Stomach (tissue), 9 donors: ENCODE data around the gene PTOV1. TPM values are rescaled to one million over a fixed set of nuclear protein-coding genes. Genes with fewer than 3 reads are reported as not detected.

Source experiments
- DNase-seq, 2 donors: peaks; one replicate each; pipeline versions ENCODE4 v3.0.0 to v3.0.0-alpha.2; 2013 to 2019
- H3K27ac ChIP-seq, 5 donors: fragments of 200-600 bp in 4 of 5; sonication (generic) in 4 of 5; one replicate each; pipeline ENCODE4 v1.5.1; 2013 to 2019; ENCODE audit warnings: mild to moderate bottlenecking in 1 of 5, moderate library complexity in 1 of 5
- H3K27me3 ChIP-seq, 3 donors: fragments of 200-600 bp; sonication (generic); one replicate each; pipeline ENCODE4 v1.5.1; 2017 to 2019; ENCODE audit warnings: mixed run types in 1 of 3
- H3K36me3 ChIP-seq, 4 donors: fragments of 200-600 bp; sonication (generic); 1 replicate in 3 of 4; 2 replicates in 1 of 4; pipeline ENCODE4 v1.5.1; 2016 to 2019
- H3K4me1 ChIP-seq, 4 donors: fragments of 200-600 bp; sonication (generic); one replicate each; pipeline ENCODE4 v1.5.1; 2016 to 2019
- H3K4me3 ChIP-seq, 4 donors: fragments of 200-600 bp; sonication (generic) in 3 of 4; one replicate each; pipeline ENCODE4 v1.5.1; 2016 to 2019; ENCODE audit warnings: mild to moderate bottlenecking in 1 of 4
- H3K9me3 ChIP-seq, 4 donors: fragments of 200-600 bp; sonication (generic); one replicate each; pipeline ENCODE4 v1.5.1; 2016 to 2019
- EP300 ChIP-seq: sonication (generic); formaldehyde crosslinking; IDR thresholded peaks from one replicate; pipeline ENCODE4 v1.6.1; 2017; ENCODE audit warnings: antibody characterized with exemption
- POLR2A ChIP-seq, 4 donors: fragments of 450-650 bp; IDR thresholded peaks; one replicate each; pipeline ENCODE4 v1.6.1; 2016; ENCODE audit warnings: antibody characterized with exemption in 4 of 4, control low read depth in 2 of 4, mild to moderate bottlenecking in 1 of 4, moderate library complexity in 1 of 4
- POLR2AphosphoS5 ChIP-seq, 3 donors: sonication (generic); formaldehyde crosslinking; IDR thresholded peaks; one replicate each; pipeline ENCODE4 v1.6.1; 2016; ENCODE audit warnings: antibody characterized with exemption in 3 of 3
- WGBS, 5 donors: extraction: QIAGEN DNeasy Blood & Tissue Kit in 3 of 5; methylation state at CpG; one replicate each; pipeline versions ENCODE4 v1.1.5 to v1.1.7; 2013 to 2018; 5-methylcytosine and 5-hydroxymethylcytosine counted together
- intact Hi-C: fragments of 100-400 bp; cut with DNase I; formaldehyde crosslinking; loops from one replicate; pipeline ENCODE4 v1.15.1; 2023; ENCODE audit warnings: low total_unique reads
- polyA plus RNA-seq, 3 donors: library from polyadenylated mRNA; stranded (reverse); fragments of 200-250 nt; gene quantifications; one replicate each; pipeline ENCODE4 v1.2.3, GENCODE V29; 2013
- total RNA-seq, 5 donors: library from RNA; depleted of rRNA; stranded (reverse); fragments of >200 nt; gene quantifications; one replicate each; pipeline versions ENCODE4 v1.1.0 to v1.2.3, GENCODE V29; 2014 to 2016
- TF ChIP-seq, protein P1 (sequence below), 7 experiments: fragments of 450-650 bp in 4 of 7; fragments of 200-600 bp in 3 of 7; sonication (generic) in 3 of 7; IDR thresholded peaks; one replicate each; pipeline ENCODE4 v1.5.1; 2016 to 2019; ENCODE audit warnings: antibody characterized with exemption in 7 of 7, control low read depth in 2 of 7, mild to moderate bottlenecking in 1 of 7
- donor health status: healthy with polysubstance abuse.
- donor health status: Bipolar disorder and iron deficiency.
- donor health status: healthy.

The PTOV1 gene
- total and polyA plus RNA-seq, 8 donors: 45.0 to 186 (median 118) TPM

DNA sequence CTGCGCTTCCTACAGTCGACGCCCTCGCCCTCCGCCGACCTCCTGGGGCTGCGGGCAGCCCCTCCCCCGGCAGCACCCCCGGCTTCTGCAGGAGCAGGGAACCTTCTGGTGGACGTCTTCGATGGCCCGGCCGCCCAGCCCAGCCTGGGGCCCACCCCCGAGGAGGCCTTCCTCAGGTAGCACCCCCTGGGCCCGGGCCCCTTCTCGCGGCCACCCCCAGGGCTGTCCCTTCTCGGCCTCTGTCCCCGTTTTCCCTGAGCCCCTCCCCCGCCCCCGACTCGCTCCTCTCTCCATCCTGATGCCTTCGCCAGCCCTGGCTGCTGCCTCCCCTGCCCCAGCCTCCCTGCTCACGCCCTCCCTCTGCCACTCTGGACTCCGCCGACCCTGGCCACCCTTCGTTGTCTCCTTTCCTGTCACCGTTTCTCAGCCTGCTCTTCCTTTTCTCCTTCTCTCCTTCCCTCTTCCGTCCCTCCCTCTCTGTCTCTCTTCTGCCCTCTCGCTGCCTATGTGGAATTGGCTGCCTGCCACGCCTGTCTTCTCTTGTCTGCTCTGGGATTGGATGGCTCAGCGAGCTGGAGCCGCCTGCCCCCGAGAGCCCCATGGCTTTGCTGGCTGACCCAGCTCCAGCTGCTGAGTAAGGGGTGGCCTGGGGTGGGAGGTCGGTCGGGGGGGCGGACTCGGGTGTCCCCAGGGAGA lies 48.8 kb upstream of the PTOV1 start:
- Histone ChIP-seq H3K4me1 (peaks cover 0 to 31% (median 12%) of the 10 kb centered on the region in 4 donors), H3K27ac (peak overlapping the region in 4 of 5 donors; percentile 39 to 72 (median 50)), H3K36me3 (peaks cover 66 to 100% (median 100%) of the 10 kb centered on the region in 4 donors), H3K9me3 (no peaks in the 10 kb centered on the region), H3K27me3 (no peaks in the 10 kb centered on the region), H3K4me3 (peak overlapping the region; percentile 39 to 46 (median 42))
- peak; percentile 69 to 96 for DNase-seq
- TF ChIP-seq EP300 (no peak), POLR2AphosphoS5 (IDR thresholded peaks at IDR 0.05) (peak in 2 of 3 donors; percentile 13 to 23), POLR2A (IDR thresholded peaks at IDR 0.05) (no peak)
- TF ChIP-seq, protein P1, sequence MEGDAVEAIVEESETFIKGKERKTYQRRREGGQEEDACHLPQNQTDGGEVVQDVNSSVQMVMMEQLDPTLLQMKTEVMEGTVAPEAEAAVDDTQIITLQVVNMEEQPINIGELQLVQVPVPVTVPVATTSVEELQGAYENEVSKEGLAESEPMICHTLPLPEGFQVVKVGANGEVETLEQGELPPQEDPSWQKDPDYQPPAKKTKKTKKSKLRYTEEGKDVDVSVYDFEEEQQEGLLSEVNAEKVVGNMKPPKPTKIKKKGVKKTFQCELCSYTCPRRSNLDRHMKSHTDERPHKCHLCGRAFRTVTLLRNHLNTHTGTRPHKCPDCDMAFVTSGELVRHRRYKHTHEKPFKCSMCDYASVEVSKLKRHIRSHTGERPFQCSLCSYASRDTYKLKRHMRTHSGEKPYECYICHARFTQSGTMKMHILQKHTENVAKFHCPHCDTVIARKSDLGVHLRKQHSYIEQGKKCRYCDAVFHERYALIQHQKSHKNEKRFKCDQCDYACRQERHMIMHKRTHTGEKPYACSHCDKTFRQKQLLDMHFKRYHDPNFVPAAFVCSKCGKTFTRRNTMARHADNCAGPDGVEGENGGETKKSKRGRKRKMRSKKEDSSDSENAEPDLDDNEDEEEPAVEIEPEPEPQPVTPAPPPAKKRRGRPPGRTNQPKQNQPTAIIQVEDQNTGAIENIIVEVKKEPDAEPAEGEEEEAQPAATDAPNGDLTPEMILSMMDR (IDR thresholded peaks at IDR 0.05): peak in 2 of 7 experiments; percentile 12 to 28
- intact Hi-C loops: no loop called here
- WGBS, 5 donors: 39 to 65% (median 52%) methylated on average over 30 to 38 of the region's 38 CpGs

DNA sequence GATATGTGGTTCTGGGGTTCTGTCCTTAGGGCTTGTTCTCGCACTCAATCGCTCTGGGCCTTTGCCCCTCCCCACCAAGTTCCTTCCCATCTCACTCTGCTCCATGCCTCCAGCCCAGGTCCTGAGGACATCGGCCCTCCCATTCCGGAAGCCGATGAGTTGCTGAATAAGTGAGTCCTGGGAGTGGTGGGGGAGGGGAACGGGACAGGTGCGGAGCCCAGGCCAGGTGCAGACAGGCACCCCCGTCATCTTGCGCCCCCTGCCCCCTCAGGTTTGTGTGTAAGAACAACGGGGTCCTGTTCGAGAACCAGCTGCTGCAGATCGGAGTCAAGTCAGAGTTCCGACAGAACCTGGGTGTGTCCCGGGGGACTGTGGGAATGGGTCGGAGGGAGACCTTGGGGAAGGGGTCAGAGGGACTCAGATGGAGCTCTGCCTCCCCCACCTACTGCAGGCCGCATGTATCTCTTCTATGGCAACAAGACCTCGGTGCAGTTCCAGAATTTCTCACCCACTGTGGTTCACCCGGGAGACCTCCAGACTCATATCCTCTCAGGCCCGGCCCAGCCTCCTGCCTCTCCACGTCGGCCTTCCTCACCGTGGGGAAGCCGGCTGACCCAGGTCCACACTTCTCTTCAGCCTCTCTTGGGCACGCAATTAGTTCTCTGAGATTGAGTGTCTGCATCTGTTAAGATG lies 48.0 kb upstream of the PTOV1 start:
- 83 to 92% (median 89%) methylated on average over 19 to 24 of the region's 24 CpGs for WGBS, 5 donors
- no peak for TF ChIP-seq POLR2A (IDR thresholded peaks at IDR 0.05)
- TF ChIP-seq, protein P1 (IDR thresholded peaks at IDR 0.05): no peak
- no peak for TF ChIP-seq EP300
- no peak for TF ChIP-seq POLR2AphosphoS5 (IDR thresholded peaks at IDR 0.05)
- peak in 1 of 2 donors; percentile 48 for DNase-seq
- peak overlapping the region in 3 of 4 donors; percentile 39 to 46 (median 41) for H3K4me3 ChIP-seq
- intact Hi-C loops: no loop called here
- peaks cover 0 to 35% (median 12%) of the 10 kb centered on the region in 4 donors for H3K4me1 ChIP-seq
- H3K27ac ChIP-seq: peak overlapping the region in 3 of 5 donors; percentile 33 to 72 (median 55)
- no peaks in the 10 kb centered on the region for H3K9me3 ChIP-seq
- peaks cover 64 to 100% (median 98%) of the 10 kb centered on the region in 4 donors for H3K36me3 ChIP-seq
- no peaks in the 10 kb centered on the region for H3K27me3 ChIP-seq

DNA sequence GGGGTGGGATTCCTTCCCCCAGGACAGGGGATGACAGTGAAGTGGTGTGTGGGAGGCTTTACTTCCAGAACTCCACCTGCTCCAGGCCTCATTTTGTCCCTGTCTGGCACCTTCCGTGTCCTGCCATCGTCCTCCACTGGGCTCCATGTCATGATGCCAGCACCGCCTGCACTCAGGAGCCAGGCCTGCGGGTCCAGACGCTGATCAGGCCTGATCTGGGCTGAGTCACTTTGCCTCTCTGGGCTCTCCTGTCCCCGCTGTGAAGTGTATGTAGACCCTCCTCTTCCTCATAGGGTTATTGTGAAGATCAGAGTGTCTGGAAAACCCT lies 47.5 kb upstream of the PTOV1 start:
- WGBS, 5 donors: 91 to 96% (median 95%) methylated on average over 6 of the region's 6 CpGs

More for the DNA sequence above, 47.5 kb upstream of the PTOV1 start:
- Histone ChIP-seq H3K9me3 (no peaks in the 10 kb centered on the region), H3K4me3 (no peak overlapping the region), H3K36me3 (peaks cover 58 to 95% (median 93%) of the 10 kb centered on the region in 4 donors), H3K4me1 (peaks cover 3 to 40% (median 16%) of the 10 kb centered on the region in 4 donors), H3K27ac (no peak overlapping the region), H3K27me3 (no peaks in the 10 kb centered on the region)
- no peak for DNase-seq
- TF ChIP-seq EP300: no peak
- TF ChIP-seq, protein P1 (IDR thresholded peaks at IDR 0.05): no peak
- no peak for TF ChIP-seq POLR2AphosphoS5 (IDR thresholded peaks at IDR 0.05)
- no peak for TF ChIP-seq POLR2A (IDR thresholded peaks at IDR 0.05)
- intact Hi-C loops: no loop called here
